BLaER1 treated with 17β-estradiol and CSF1 and Interleukin-3, amounts not matched to agents 10 nM and 100 nM (cell line): ENCODE measurements around the gene SRRD.
A peak's percentile ranks its signal among the peaks of the same experiment; 100 is the strongest.

ENCODE experiments used
- H3K27ac ChIP-seq, 11 experiments: shearing (Covaris generic); formaldehyde crosslinking; 2 replicates each; pipeline ENCODE4 v1.8.1; 2022
- H3K27me3 ChIP-seq, 11 experiments: shearing (Covaris generic); formaldehyde crosslinking; 2 replicates each; pipeline ENCODE4 v1.8.1; 2022
- H3K36me3 ChIP-seq, 11 experiments: shearing (Covaris generic); formaldehyde crosslinking; 2 replicates each; pipeline ENCODE4 v1.8.1; 2022
- H3K4me1 ChIP-seq, 10 experiments: shearing (Covaris generic); formaldehyde crosslinking; 2 replicates each; pipeline ENCODE4 v1.8.1; 2022
- H3K4me2 ChIP-seq, 11 experiments: shearing (Covaris generic); formaldehyde crosslinking; 2 replicates each; pipeline ENCODE4 v1.8.1; 2022
- H3K4me3 ChIP-seq, 10 experiments: shearing (Covaris generic); formaldehyde crosslinking; 2 replicates each; pipeline ENCODE4 v1.8.1; 2022
- H3K9ac ChIP-seq, 11 experiments: shearing (Covaris generic); formaldehyde crosslinking; 2 replicates each; pipeline ENCODE4 v1.8.1; 2022
- H3K9me3 ChIP-seq, 11 experiments: shearing (Covaris generic); formaldehyde crosslinking; replicated peaks in 1 of 11; 2 replicates each; pipeline ENCODE4 v1.8.1; 2022
- H4K20me1 ChIP-seq, 11 experiments: shearing (Covaris generic); formaldehyde crosslinking; 2 replicates each; pipeline ENCODE4 v1.8.1; 2022
- Cebpa-rat ChIP-seq, 11 experiments: shearing (Covaris generic); IDR thresholded peaks; 2 replicates each; pipeline ENCODE4 v1.8.1; 2022

The SRRD gene

GRCh38 chr22:26443901-26444690 lies 39.6 kb upstream of the SRRD start:
- no peak overlapping the region for H3K4me2 ChIP-seq
- H3K27me3 ChIP-seq, result no peaks in the 10 kb centered on the region
- H3K36me3 ChIP-seq, result peaks cover 20 to 67% (median 35%) of the 10 kb centered on the region in 11 experiments; a peak in 20 of 22 replicates
- no peak overlapping the region for H3K27ac ChIP-seq
- TF ChIP-seq Cebpa-rat (IDR thresholded peaks at IDR 0.05), result no peak
- H4K20me1 ChIP-seq, result peaks cover 0 to 96% (median 86%) of the 10 kb centered on the region in 11 experiments; a peak in 19 of 22 replicates
- H3K4me1 ChIP-seq, result peaks cover 0 to 28% (median 13%) of the 10 kb centered on the region in 10 experiments; a peak in 13 of 20 replicates
- H3K9me3 ChIP-seq, result no peaks in the 10 kb centered on the region
- no peak overlapping the region for H3K4me3 ChIP-seq
- no peak overlapping the region for H3K9ac ChIP-seq

DNA sequence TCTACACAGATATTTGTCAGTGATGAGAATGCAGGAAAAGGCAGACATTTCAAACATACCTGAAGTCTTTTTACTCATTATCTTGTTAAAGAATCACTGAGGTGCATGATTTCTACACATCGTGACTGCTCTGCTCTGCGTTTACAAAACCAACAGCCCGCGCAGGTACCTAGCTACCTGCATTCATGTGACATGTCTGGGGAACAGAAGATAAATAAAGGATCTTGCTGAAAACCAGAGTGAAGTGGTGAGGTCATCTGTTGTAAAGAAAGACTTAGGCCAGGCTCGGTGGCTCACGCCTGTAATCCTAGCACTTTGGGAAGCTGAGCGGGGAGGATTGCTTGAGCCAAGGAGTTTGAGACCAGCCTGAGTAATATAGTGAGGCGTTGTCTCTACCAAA lies 38.9 kb upstream of the SRRD start:
- no peak overlapping the region for H3K9ac ChIP-seq
- TF ChIP-seq Cebpa-rat (IDR thresholded peaks at IDR 0.05), result no peak
- peaks cover 22 to 63% (median 31%) of the 10 kb centered on the region in 11 experiments; a peak in 20 of 22 replicates for H3K36me3 ChIP-seq
- peaks cover 0 to 24% (median 13%) of the 10 kb centered on the region in 10 experiments; a peak in 13 of 20 replicates for H3K4me1 ChIP-seq
- H3K27ac ChIP-seq, result no peak overlapping the region
- H4K20me1 ChIP-seq, result peaks cover 0 to 96% (median 84%) of the 10 kb centered on the region in 11 experiments; a peak in 19 of 22 replicates
- no peaks in the 10 kb centered on the region for H3K27me3 ChIP-seq
- H3K9me3 ChIP-seq, result no peaks in the 10 kb centered on the region
- H3K4me3 ChIP-seq, result no peak overlapping the region
- H3K4me2 ChIP-seq, result no peak overlapping the region

DNA sequence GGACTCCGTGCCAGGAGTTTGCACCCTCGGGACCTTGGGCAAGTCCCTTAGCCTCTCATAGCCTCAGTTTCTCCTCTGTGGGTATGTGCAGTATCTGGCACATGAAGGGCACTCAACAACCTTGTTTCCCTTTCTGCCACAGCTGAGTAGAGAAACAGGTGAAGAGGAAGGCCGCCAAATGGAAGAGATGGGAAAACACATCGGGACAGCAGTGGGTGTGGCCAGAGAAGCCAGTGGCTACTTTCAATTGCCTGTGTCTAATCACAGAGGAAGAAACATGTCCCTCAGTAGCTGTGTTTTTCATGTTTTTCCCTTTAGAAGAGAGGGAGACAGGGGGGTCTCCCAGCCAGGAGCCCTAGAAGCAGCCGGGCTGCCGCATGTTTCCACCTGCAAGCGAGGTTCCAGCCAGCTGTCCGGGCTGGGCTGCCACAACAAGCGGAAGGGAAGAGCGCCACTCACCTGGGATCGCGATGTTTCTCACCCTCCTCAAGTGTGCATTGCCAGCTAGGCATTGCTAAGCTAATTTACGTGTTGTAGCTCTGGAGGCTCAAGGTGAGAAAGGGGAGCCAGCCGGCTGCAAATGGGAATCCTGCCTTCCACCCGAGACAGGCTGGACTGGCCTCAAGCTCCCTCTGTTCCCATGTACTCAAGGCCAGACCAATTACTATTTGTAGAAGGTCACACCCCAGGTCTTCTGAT lies 38.0 kb upstream of the SRRD start:
- Histone ChIP-seq H3K4me2 (no peak overlapping the region), H4K20me1 (peaks cover 0 to 96% (median 84%) of the 10 kb centered on the region in 11 experiments; a peak in 20 of 22 replicates), H3K4me1 (peaks cover 0 to 27% (median 12%) of the 10 kb centered on the region in 10 experiments; a peak in 12 of 20 replicates), H3K9ac (no peak overlapping the region), H3K4me3 (no peak overlapping the region), H3K27ac (no peak overlapping the region), H3K36me3 (peaks cover 24 to 63% (median 38%) of the 10 kb centered on the region in 11 experiments), H3K9me3 (no peaks in the 10 kb centered on the region), H3K27me3 (no peaks in the 10 kb centered on the region)
- TF ChIP-seq Cebpa-rat (IDR thresholded peaks at IDR 0.05), result no peak

GRCh38 chr22:26446808-26447515 lies 36.7 kb upstream of the SRRD start:
- peaks cover 0 to 27% (median 12%) of the 10 kb centered on the region in 10 experiments; a peak in 12 of 20 replicates for H3K4me1 ChIP-seq
- H3K9me3 ChIP-seq, result no peaks in the 10 kb centered on the region
- H3K4me2 ChIP-seq, result no peak overlapping the region
- H4K20me1 ChIP-seq, result peaks cover 0 to 100% (median 89%) of the 10 kb centered on the region in 11 experiments; a peak in 20 of 22 replicates
- no peaks in the 10 kb centered on the region for H3K27me3 ChIP-seq
- H3K27ac ChIP-seq, result no peak overlapping the region
- peaks cover 34 to 68% (median 49%) of the 10 kb centered on the region in 11 experiments for H3K36me3 ChIP-seq
- TF ChIP-seq Cebpa-rat (IDR thresholded peaks at IDR 0.05), result no peak
- H3K9ac ChIP-seq, result no peak overlapping the region
- no peak overlapping the region for H3K4me3 ChIP-seq

GRCh38 chr22:26447584-26448329 lies 35.9 kb upstream of the SRRD start:
- Histone ChIP-seq H3K4me1 (peaks cover 0 to 27% (median 9%) of the 10 kb centered on the region in 10 experiments; a peak in 8 of 20 replicates), H3K9me3 (no peaks in the 10 kb centered on the region), H3K9ac (no peak overlapping the region; a peak in 1 of 22 replicates), H3K4me3 (no peak overlapping the region), H3K27me3 (no peaks in the 10 kb centered on the region), H4K20me1 (peaks cover 0 to 100% (median 89%) of the 10 kb centered on the region in 11 experiments; a peak in 20 of 22 replicates), H3K36me3 (peaks cover 35 to 68% (median 53%) of the 10 kb centered on the region in 11 experiments), H3K4me2 (no peak overlapping the region), H3K27ac (no peak overlapping the region)
- no peak for TF ChIP-seq Cebpa-rat (IDR thresholded peaks at IDR 0.05)

DNA sequence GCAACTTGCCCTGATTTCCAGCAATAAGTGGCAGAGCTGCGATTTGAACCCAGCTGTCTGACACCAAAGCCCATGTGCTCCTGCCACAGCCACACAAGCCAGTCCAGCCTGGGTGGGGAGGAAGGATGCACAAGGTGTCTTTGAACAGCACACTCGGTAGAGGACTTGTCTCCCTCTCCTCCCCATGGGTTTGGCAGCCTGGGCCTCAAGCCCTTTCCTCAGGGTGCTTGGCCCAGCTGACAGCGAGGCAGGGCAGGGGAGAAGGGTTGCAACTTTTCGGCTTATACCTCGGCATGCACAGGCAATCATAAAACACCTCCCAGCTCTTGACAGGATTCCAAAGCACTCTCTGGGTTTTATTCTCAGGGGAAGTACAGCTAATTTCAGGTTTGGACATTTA lies 35.3 kb upstream of the SRRD start:
- H3K27ac ChIP-seq, result no peak overlapping the region
- no peak for TF ChIP-seq Cebpa-rat (IDR thresholded peaks at IDR 0.05)

GRCh38 chr22:26448941-26449340 lies 34.7 kb upstream of the SRRD start:
- H3K4me3 ChIP-seq, result no peak overlapping the region
- H3K9me3 ChIP-seq, result no peaks in the 10 kb centered on the region
- no peak overlapping the region for H3K4me2 ChIP-seq
- no peak for TF ChIP-seq Cebpa-rat (IDR thresholded peaks at IDR 0.05)
- peaks cover 5 to 100% (median 88%) of the 10 kb centered on the region in 11 experiments; a peak in 20 of 22 replicates for H4K20me1 ChIP-seq
- H3K27ac ChIP-seq, result peak overlapping the region in 3 of 11 experiments; percentile 11 to 51 (median 34); a peak in 2 of 22 replicates
- peaks cover 0 to 27% (median 9%) of the 10 kb centered on the region in 10 experiments; a peak in 8 of 20 replicates for H3K4me1 ChIP-seq
- no peaks in the 10 kb centered on the region for H3K27me3 ChIP-seq
- H3K9ac ChIP-seq, result no peak overlapping the region
- peaks cover 41 to 68% (median 53%) of the 10 kb centered on the region in 11 experiments for H3K36me3 ChIP-seq

More for the DNA sequence above, 35.3 kb upstream of the SRRD start:
- H3K4me1 ChIP-seq, result peaks cover 0 to 27% (median 9%) of the 10 kb centered on the region in 10 experiments; a peak in 8 of 20 replicates
- peaks cover 35 to 68% (median 53%) of the 10 kb centered on the region in 11 experiments for H3K36me3 ChIP-seq
- peaks cover 0 to 100% (median 88%) of the 10 kb centered on the region in 11 experiments; a peak in 20 of 22 replicates for H4K20me1 ChIP-seq
- H3K4me3 ChIP-seq, result no peak overlapping the region
- H3K9me3 ChIP-seq, result no peaks in the 10 kb centered on the region
- no peak overlapping the region for H3K4me2 ChIP-seq
- H3K27me3 ChIP-seq, result no peaks in the 10 kb centered on the region
- H3K9ac ChIP-seq, result 0 out of 22 replicates have a peak overlapping the region, but pooled peaks of 1 of the 11 experiments have one; percentile 18
